Sigmoid colon (tissue), 7 donors: Measurements from ENCODE around the gene NRN1. TPM values are rescaled to one million over a fixed set of nuclear protein-coding genes. Genes with fewer than 3 reads are reported as not detected.

ENCODE experiments used
- DNase-seq: peaks from one replicate; pipeline ENCODE4 v3.0.0-alpha.2; 2019
- H3K27ac ChIP-seq, 4 donors: fragments of 200-600 bp; sonication (generic); one replicate each; pipeline ENCODE4 v1.5.1; 2016 to 2019; ENCODE audit warnings: mild to moderate bottlenecking in 1 of 4
- H3K27me3 ChIP-seq, 3 donors: fragments of 200-600 bp; sonication (generic); one replicate each; pipeline ENCODE4 v1.5.1; 2019; ENCODE audit warnings: mild to moderate bottlenecking in 1 of 3
- H3K36me3 ChIP-seq, 4 donors: fragments of 200-600 bp; sonication (generic); one replicate each; pipeline ENCODE4 v1.5.1; 2016 to 2019
- H3K4me1 ChIP-seq, 4 donors: fragments of 200-600 bp; sonication (generic); one replicate each; pipeline ENCODE4 v1.5.1; 2017 to 2019
- H3K4me3 ChIP-seq, 4 donors: fragments of 200-600 bp; sonication (generic); one replicate each; pipeline ENCODE4 v1.5.1; 2017 to 2019; ENCODE audit warnings: mild to moderate bottlenecking in 2 of 4, moderate library complexity in 1 of 4
- H3K9me3 ChIP-seq, 4 donors: fragments of 200-600 bp in 3 of 4; sonication (generic) in 3 of 4; one replicate each; pipeline versions ENCODE4 v1.5.1 to v1.6.1; 2013 to 2019
- EP300 ChIP-seq, 4 donors: sonication (generic); formaldehyde crosslinking; IDR thresholded peaks; one replicate each; pipeline ENCODE4 v1.6.1; 2017; ENCODE audit warnings: antibody characterized with exemption in 4 of 4
- POLR2A ChIP-seq, 2 donors: fragments of 450-650 bp; IDR thresholded peaks; one replicate each; pipeline ENCODE4 v1.6.1; 2016; ENCODE audit warnings: antibody characterized with exemption in 2 of 2, mild to moderate bottlenecking in 2 of 2, moderate library complexity in 2 of 2
- POLR2AphosphoS5 ChIP-seq, 4 donors: sonication (generic); formaldehyde crosslinking; IDR thresholded peaks; one replicate each; pipeline ENCODE4 v1.6.1; 2017; ENCODE audit warnings: antibody characterized with exemption in 4 of 4
- WGBS, 2 donors: extraction: QIAGEN DNeasy Blood & Tissue Kit; methylation state at CpG; one replicate each; pipeline ENCODE4 v1.1.7; 2013; 5-methylcytosine and 5-hydroxymethylcytosine counted together
- intact Hi-C: fragments of 100-400 bp; cut with DNase I; formaldehyde crosslinking; loops from one replicate; pipeline ENCODE4 v1.15.1; 2023
- polyA plus RNA-seq, 3 donors: library from polyadenylated mRNA; stranded (reverse); fragments of 200-250 nt; gene quantifications; one replicate each; pipeline ENCODE4 v1.2.3, GENCODE V29; 2013
- total RNA-seq, 4 donors: library from RNA; depleted of rRNA; stranded (reverse); fragments of >200 nt; gene quantifications; one replicate each; pipeline ENCODE4 v1.1.0, GENCODE V29; 2016
- TF ChIP-seq, protein P1 (sequence below), 4 experiments: fragments of 450-650 bp in 3 of 4; fragments of 200-600 bp in 1 of 4; IDR thresholded peaks; one replicate each; pipeline ENCODE4 v1.5.1; 2016 to 2019; ENCODE audit warnings: antibody characterized with exemption in 4 of 4, mild to moderate bottlenecking in 3 of 4, moderate library complexity in 2 of 4
- donor health status: healthy with polysubstance abuse.
- donor health status: Bipolar disorder and iron deficiency.
- donor health status: healthy.

Gene NRN1
- total and polyA plus RNA-seq, 7 donors: 1.4 to 10.7 (median 6.0) TPM

- Histone ChIP-seq H3K27me3 (peaks cover 68 to 99% (median 93%) of the 10 kb centered on the region in 3 donors), H3K4me3 (peak overlapping the region in 3 of 4 donors; percentile 46 to 54 (median 49)), H3K9me3 (no peaks in the 10 kb centered on the region), H3K36me3 (no peaks in the 10 kb centered on the region), H3K27ac (peak overlapping the region; percentile 41 to 67 (median 56)), H3K4me1 (peaks cover 0 to 44% (median 39%) of the 10 kb centered on the region in 4 donors)
- WGBS, 2 donors: 5 to 6% methylated on average over 22 of the region's 22 CpGs
- intact Hi-C loops: loop anchor here (5.0 kb wide), 1 partner anchor 90 kb away; no protein-coding TSS in a partner anchor
- DNase-seq: no peak
- peak in 3 of 4 donors; percentile 28 to 56 (median 47) for TF ChIP-seq POLR2AphosphoS5 (IDR thresholded peaks at IDR 0.05)
- TF ChIP-seq, protein P1, sequence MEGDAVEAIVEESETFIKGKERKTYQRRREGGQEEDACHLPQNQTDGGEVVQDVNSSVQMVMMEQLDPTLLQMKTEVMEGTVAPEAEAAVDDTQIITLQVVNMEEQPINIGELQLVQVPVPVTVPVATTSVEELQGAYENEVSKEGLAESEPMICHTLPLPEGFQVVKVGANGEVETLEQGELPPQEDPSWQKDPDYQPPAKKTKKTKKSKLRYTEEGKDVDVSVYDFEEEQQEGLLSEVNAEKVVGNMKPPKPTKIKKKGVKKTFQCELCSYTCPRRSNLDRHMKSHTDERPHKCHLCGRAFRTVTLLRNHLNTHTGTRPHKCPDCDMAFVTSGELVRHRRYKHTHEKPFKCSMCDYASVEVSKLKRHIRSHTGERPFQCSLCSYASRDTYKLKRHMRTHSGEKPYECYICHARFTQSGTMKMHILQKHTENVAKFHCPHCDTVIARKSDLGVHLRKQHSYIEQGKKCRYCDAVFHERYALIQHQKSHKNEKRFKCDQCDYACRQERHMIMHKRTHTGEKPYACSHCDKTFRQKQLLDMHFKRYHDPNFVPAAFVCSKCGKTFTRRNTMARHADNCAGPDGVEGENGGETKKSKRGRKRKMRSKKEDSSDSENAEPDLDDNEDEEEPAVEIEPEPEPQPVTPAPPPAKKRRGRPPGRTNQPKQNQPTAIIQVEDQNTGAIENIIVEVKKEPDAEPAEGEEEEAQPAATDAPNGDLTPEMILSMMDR (IDR thresholded peaks at IDR 0.05): no peak
These were observed 9.2 kb downstream of the NRN1 start for GRCh38 chr6:5997420-5997987.

DNA sequence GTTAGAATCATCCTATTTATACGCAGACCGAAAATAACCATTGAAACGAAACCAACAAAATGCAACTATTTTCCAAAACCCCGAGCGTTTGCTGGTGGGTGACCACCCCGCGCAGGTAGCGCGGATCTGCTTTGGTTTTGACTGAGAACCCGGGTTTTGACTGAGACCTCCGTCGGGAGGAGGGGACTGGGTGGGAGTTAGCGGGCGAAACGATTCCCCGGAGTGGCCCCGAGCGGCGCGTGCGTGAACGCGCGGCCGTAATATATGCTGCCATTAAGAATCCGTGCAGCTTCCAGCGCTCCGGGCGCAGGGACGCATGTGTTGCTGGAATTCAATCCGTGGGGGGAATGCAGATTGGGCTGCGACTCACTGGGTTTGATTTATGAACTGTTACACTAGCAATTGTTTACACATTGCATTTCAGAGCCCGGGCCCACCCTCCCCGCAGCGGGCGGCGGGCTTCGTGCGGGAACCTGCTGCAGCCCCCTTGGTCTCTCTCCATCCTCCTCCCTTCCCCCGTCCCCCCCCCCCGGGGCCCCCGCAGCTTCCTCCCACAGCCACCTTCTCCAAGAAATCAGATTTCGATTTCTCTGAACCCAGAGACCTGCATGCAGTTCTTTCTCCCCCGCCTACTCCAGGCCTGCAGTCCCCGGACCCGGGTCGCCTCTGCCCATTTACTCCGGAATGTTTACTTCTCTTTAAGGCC, 9.9 kb downstream of the NRN1 start:
- Histone ChIP-seq H3K4me3 (peak overlapping the region; percentile 27 to 54 (median 48)), H3K27me3 (peaks cover 62 to 94% (median 90%) of the 10 kb centered on the region in 3 donors), H3K9me3 (no peaks in the 10 kb centered on the region), H3K36me3 (no peaks in the 10 kb centered on the region), H3K27ac (peak overlapping the region; percentile 41 to 67 (median 56)), H3K4me1 (peaks cover 0 to 42% (median 37%) of the 10 kb centered on the region in 4 donors)
- intact Hi-C loops: loop anchor here (5.0 kb wide), 1 partner anchor 90 kb away; no protein-coding TSS in a partner anchor
- DNase-seq: no peak
- 1 to 2% methylated on average over 48 of the region's 48 CpGs for WGBS, 2 donors
- TF ChIP-seq POLR2A (IDR thresholded peaks at IDR 0.05): no peak
- TF ChIP-seq, protein P1 (IDR thresholded peaks at IDR 0.05): no peak
- TF ChIP-seq EP300 (IDR thresholded peaks at IDR 0.05): no peak
- TF ChIP-seq POLR2AphosphoS5 (IDR thresholded peaks at IDR 0.05): peak in 3 of 4 donors; percentile 16 to 68 (median 60)

GRCh38 chr6:5995949-5996713, 10.6 kb downstream of the NRN1 start:
- peak; percentile 73 for DNase-seq
- intact Hi-C loops: loop anchor here (5.0 kb wide), 1 partner anchor 89 kb away; no protein-coding TSS in a partner anchor
- Histone ChIP-seq H3K27me3 (peaks cover 59 to 87% (median 83%) of the 10 kb centered on the region in 3 donors), H3K4me1 (peaks cover 0 to 42% (median 37%) of the 10 kb centered on the region in 4 donors), H3K9me3 (no peaks in the 10 kb centered on the region), H3K36me3 (no peaks in the 10 kb centered on the region), H3K27ac (peak overlapping the region; percentile 41 to 67 (median 56)), H3K4me3 (peak overlapping the region; percentile 27 to 54 (median 48))
- TF ChIP-seq POLR2AphosphoS5 (IDR thresholded peaks at IDR 0.05): peak in 2 of 4 donors; percentile 45 to 50
- TF ChIP-seq, protein P1 (IDR thresholded peaks at IDR 0.05): no peak
- TF ChIP-seq POLR2A (IDR thresholded peaks at IDR 0.05): no peak
- no peak for TF ChIP-seq EP300 (IDR thresholded peaks at IDR 0.05)
- 3 to 4% methylated on average over 41 of the region's 41 CpGs for WGBS, 2 donors

- H3K27me3 ChIP-seq: peaks cover 59 to 82% (median 78%) of the 10 kb centered on the region in 3 donors
- H3K36me3 ChIP-seq: no peaks in the 10 kb centered on the region
- H3K9me3 ChIP-seq: no peaks in the 10 kb centered on the region
- WGBS, 2 donors: 16 to 17% methylated on average over 10 of the region's 10 CpGs
- H3K27ac ChIP-seq: peak overlapping the region in 2 of 4 donors; percentile 6 to 67
- peaks cover 0 to 42% (median 37%) of the 10 kb centered on the region in 4 donors for H3K4me1 ChIP-seq
- intact Hi-C loops: loop anchor here (5.0 kb wide), 1 partner anchor 88 kb away; no protein-coding TSS in a partner anchor
- peak overlapping the region in 3 of 4 donors; percentile 46 to 54 (median 49) for H3K4me3 ChIP-seq
- TF ChIP-seq POLR2AphosphoS5 (IDR thresholded peaks at IDR 0.05) (no peak), EP300 (IDR thresholded peaks at IDR 0.05) (no peak), POLR2A (IDR thresholded peaks at IDR 0.05) (no peak)
- DNase-seq: no peak
These were observed 11.1 kb downstream of the NRN1 start for GRCh38 chr6:5995658-5995948.
